GM08714 (cell line): ENCODE measurements around the gene BAK1.

Experiments
- H3K4me3 ChIP-seq: fragments of 200-500 bp; sonication (Bioruptor generic); 2 replicates; pipeline ENCODE4 v1.5.1; 2014; ENCODE audit warnings: mild to moderate bottlenecking, low read length, inconsistent platforms
- ZNF274 ChIP-seq: IDR thresholded peaks from 2 replicates; pipeline ENCODE4 v1.6.1; 2012; ENCODE audit warnings: mild to moderate bottlenecking, low read depth, low read length

BAK1 gene

DNA sequence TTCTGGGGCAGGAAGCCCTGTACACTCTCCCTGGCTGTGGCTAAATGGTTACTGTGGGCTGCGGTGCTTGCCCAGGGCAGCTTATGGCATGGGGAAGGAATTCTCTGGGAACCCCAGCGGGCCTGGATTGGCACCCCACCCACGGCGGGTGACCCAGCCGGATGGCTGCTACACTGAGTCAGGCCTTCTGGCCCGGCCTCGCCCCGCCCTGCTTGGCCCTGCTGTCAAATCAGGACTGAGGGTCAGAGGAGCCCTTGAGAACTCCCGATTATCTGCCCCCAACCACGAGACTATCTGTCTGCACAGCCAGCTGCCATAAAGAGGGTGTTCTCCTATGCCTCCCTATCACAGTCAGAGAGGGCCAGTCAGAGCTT, 33.7 kb upstream of the BAK1 start:
- H3K4me3 ChIP-seq: no peak overlapping the region
- TF ChIP-seq ZNF274: no peak

DNA sequence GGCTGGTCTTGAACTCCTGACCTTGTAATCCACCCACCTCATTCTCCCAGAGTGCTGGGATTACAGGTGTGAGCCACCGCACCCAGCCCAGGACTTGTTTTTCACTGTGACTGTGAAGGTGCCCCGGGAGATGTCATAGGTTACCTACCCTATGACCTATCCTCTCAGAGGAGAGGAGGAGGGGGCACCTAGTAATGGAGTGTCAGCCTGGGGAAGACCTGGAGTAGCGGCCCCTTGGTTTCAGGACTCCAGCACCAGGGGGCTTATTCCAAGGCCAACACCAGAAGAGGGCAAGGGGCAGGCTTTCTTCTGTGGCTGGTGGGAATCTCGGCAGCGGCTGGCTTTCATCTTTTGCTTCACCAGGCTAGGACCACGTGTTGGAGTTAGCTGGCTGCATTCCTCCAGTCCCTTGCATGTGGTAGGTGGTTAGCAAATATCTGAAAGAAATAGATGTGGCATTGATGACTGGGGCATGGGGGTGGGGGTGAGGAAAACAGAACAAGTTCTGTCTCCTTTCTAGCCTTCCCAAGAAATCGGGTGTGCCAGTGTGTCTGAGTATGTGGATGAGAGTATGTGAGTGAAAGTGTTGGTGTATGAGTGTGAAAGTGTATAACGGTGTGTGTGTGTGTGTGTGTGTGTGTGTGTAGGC, 33.2 kb upstream of the BAK1 start:
- no peak for TF ChIP-seq ZNF274
- H3K4me3 ChIP-seq: no peak overlapping the region

DNA sequence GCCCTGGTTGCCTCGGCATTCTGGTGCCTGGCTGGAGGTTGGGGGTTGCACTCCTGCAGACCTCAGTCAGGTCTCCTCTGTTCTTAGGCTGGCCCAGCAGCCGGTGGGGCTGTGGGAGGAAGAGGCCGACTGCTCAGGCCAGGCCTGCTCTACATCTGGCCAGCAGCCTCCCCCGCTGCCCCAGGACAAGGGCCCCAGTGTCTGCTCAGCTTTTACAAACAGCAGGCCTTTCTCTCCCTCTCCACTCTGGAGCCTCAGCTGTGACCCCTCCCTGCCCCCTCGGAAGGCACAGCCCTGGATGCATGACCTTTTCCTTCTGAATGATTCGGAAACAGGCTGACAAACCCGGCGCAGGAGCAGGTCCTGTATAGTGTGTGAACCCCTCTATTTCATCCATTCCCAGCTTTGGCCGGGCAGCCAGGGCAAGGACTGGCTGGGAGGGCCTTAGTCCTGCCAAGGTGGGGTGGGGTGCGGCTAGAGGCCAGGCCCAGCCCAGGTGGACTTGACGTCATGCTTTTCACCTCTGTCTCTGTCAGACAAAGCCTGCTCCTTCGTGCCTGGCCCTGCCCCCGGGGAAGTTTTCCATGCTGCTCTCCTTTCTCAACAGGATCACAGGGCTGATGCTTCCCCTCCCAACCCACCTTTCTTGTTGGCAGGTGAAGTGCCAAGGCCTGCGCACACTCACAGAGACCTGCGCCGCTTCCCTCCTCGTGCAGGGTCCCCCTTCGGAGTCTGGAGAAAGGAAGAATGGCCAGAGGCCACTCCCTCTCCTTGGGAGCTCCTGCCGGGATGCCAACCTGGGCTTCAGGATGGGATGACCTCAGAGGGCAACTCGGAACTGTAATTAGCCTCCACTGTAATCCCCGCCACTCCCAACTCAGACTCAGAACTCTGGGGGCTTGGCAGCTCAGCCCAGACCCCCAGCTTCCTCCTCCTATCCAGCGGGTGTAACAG, 31.0 kb upstream of the BAK1 start:
- no peak for TF ChIP-seq ZNF274
- H3K4me3 ChIP-seq: no peak overlapping the region

DNA sequence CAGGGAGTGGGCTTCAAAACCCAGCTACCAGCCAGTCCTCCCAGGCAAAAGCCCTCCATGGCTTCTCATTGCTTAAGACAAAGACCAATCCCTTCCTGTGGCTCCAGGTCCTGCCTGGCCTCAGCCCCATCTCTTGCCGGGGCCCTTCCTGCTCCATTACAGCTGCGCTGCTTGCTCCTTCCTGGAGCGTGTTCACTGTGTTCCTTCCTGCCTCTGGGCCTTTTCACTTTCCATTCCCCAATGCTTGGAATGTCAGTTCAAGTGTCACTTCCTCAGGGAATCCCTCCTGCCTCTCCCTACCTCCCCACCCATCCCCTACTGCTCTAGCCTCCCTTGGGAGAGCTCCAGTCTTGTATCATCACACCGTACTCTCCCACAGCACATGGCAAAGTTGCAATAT, 30.0 kb upstream of the BAK1 start:
- no peak overlapping the region for H3K4me3 ChIP-seq
- TF ChIP-seq ZNF274: no peak

DNA sequence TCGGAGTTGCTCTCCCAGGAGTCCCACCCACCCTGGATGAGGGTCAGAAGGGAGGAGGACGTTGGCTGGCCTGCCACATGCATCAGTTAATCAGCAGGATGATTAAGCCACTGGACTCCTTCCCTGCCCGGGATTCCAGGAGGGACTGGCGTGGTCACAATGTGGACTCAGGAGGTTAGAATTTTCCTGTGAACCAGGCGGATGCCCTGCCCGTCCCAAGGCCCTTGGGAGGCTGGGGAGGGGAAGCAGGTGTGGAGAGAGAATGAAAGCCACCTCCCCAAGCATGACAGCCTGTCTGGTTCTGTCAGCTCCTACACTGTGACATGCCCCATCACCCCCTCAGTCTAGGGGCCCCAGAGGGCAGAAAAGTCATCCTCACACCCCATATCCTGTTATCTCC, 29.5 kb upstream of the BAK1 start:
- H3K4me3 ChIP-seq: no peak overlapping the region
- no peak for TF ChIP-seq ZNF274

DNA sequence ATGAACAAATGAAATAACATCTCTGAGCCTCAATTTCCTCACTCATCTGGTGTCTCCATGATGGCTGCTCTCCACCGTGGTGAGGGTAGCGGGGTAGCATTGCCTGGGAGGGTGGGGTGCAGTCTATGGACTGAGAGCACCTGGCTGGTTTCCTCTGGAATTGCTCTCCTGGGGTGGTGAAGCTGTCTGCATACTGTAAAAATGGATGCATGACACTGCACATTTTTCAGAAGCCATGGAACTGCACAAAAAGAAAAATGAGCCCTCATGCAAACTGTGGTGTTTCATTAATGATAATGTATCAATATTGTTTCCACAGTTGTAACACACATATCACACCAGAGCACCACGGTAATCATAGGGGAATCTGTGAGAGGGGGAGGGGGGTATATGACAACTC, 28.9 kb upstream of the BAK1 start:
- no peak overlapping the region for H3K4me3 ChIP-seq

DNA sequence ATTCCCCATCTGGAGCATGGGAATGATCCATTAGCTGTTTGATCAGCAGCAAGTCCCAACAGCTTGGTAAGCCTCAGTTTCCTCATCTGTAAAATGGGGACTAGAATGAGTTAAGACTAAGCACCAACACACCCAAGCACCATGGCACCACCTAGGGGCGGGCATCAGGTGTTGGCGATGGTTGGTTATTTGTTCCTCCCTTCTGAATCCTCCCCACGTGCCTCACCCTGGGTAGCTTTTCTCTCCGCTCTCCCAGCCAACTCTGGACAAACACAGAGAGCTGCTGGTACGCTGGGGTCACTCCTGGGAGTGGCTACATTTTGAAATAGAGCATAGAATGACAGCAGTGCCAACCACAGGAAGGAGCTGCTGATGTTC, 27.7 kb upstream of the BAK1 start:
- no peak for TF ChIP-seq ZNF274
- H3K4me3 ChIP-seq: no peak overlapping the region

More for the DNA sequence above, 28.9 kb upstream of the BAK1 start:
- TF ChIP-seq ZNF274: no peak

DNA sequence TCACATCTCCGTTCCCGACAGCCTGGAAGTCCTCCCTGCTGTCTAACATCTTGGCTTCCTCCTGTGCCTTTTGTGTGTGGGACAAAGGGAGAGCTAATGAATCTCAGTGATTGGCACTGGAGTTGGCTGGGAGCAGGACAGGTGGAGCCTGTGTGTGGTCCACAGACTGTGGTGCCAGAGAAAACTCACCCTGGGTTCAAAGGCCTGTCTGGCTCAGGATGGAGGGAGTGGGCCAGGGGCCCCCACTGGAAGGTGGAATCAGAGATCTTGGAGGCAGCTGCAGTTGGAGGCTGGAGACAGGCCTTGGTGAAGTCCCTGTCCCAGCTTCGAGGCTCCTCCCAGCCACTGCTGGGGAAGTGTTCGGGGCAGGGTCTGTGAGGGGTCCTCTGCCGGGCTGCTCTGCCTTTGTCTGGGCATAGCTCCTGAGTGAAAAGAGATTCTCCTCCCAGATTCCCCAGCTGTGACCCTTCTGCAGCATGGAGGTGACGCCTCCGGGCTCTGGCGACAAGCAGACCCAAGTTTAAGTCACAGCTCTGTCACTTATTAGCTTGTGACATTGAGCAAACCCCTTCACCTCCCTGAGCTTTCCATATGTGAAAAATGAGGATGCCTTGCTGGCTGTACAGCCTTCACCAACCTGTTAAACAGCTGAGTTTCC, 27.2 kb upstream of the BAK1 start:
- TF ChIP-seq ZNF274: no peak
- no peak overlapping the region for H3K4me3 ChIP-seq

DNA sequence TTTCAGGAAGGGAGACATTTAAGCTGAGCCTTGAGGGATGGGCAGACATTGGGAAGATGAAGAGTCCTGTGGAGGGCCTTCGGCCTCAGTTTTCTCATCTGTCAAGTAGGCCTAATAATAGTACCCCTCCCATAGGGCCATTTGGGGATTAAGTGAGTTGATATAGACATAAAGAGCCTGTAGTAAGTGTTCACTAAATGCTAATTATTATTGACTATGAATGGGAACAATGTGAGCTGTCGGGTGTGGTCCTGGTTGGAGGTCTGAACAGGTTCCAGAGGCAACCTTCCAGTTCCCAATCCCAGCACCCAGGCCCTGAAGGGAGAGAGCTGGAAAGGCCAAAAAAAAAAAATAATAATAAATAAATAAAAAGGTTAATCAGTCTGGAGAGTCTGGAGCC, 26.6 kb upstream of the BAK1 start:
- H3K4me3 ChIP-seq: no peak overlapping the region
- TF ChIP-seq ZNF274: no peak

DNA sequence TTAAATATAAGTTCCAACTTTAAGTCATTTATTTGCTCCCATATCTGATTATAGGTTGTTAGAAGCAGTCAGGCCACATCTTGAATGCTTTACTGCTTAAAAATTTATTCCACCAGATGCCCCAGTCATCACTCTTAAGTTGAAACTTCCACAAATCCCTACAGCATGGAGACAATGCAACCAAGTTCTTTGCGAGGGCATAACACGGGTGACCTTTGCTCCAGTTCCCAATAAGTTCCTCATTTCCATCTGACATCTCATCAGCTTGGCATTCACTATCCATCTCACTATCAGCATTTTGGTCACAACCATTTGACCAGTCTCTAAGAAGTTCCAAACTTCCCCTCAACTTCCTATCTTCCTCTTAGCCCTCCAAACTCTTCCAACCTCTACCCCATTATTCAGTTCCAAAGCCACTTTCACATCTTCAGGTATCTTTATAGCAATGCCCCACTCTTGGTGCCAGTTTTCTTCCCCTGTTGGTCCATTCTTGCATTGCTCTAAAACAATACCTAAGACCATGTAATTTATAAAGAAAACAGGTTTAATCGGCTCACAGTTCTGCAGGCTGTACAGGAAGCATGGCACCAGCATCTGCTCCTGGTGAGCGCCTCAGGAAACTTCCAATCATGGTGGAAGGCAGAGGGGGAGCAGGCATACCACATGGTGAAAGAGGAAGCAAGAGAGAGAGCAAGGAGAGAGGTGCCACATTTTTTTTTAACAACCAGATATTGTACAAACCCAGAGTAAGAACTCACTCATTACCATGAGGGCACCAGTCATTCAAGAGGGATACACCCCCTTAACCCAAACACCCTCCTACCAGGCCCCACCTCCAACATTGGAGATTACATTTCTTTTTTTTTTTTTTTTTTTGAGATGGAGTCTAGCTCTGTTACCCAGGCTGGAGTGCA, 25.1 kb upstream of the BAK1 start:
- no peak overlapping the region for H3K4me3 ChIP-seq
- TF ChIP-seq ZNF274: no peak

DNA sequence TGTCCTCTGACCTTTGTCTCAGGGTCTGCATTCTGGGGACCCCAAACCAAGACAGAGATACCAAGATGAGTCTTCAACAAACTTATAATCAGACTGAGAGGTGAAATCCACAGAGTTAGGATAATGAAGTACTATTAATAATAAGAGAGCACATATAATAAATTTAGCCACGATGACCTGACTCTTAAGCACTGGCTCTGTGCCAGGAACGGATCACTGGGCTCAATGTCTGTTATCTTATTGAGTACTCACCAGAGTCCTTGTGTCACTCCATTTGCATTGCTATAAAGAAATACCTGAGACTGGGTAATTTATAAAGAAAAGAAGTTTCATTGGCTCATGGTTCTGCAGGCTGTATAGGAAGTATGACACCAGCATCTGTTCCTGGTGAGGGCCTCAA, 22.1 kb upstream of the BAK1 start:
- TF ChIP-seq ZNF274: no peak
- no peak overlapping the region for H3K4me3 ChIP-seq

DNA sequence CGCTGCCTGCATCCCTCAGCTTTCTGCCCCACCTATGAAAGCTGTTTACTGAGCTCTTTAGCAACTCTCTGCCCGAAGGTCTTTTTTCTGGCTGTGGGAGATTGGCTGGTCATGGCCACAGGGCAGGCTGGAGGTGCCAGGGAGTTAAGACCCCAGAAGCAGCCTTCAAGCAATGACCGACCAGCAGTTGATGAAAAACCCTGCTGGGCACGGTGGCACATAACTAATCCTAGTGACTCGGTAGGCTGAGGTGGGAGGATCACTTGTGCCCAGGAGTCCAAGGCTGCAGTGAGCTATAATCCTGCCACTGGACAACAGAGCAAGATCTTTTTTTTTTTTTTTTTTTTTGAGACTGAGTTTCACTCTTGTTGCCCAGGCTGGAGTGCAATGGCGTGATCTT, 20.7 kb upstream of the BAK1 start:
- TF ChIP-seq ZNF274: no peak
- H3K4me3 ChIP-seq: no peak overlapping the region

DNA sequence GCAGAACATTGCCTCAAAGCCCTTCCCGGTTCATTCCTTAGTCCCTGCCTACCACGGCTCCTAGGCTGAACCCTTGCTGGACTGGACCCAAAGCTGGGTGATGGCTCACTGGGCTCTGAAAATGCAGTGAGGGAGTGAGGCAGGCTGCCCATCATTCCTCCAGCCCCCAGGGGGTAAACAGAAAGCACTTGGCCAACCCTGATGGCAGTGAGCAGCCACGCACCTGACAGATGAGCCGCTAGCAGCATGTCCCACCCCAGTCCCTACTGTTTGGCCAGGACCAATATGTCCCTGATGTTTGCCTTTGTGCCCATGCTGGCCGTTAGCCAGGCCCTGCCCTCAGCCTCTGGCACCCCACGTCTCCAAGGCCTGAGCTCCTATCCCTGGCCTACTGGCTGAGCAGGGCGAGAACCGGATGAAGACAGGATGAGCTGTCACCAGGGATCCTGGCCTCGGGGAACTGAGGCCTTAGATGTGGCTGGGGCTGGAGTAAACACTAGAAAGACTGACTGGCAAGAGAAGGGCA, 19.4 kb upstream of the BAK1 start:
- no peak for TF ChIP-seq ZNF274
- no peak overlapping the region for H3K4me3 ChIP-seq
